Heart left ventricle (tissue), 13 donors: ENCODE measurements around the gene CTDP1.

ENCODE experiments used
- CTCF ChIP-seq, 12 donors: fragments of 200-600 bp; sonication (generic) in 4 of 12; IDR thresholded peaks; one replicate each; pipeline versions ENCODE4 v1.5.0 to v1.8.0; 2018 to 2022; ENCODE audit warnings: antibody characterized with exemption in 12 of 12, mild to moderate bottlenecking in 5 of 12
- POLR2A ChIP-seq, 2 donors: fragments of 450-650 bp; IDR thresholded peaks; one replicate each; pipeline ENCODE4 v1.6.1; 2017; ENCODE audit warnings: antibody characterized with exemption in 2 of 2, mild to moderate bottlenecking in 2 of 2, moderate library complexity in 2 of 2
- donor health status: ischemic (EF 13 %, LVEDD 7.1; RV severe dilation, severe dysfunction).
- donor health status: DM: no; HTN: yes; CAD: no.
- donor health status: DM: no; HTN: no; CAD: no.
- donor health status: ischemic (EF 25% LVEDD 6.9; RV normal size, moderate dysfunction).
- donor health status: ischemic (EF 25% LVEDD 5.7; RV mildly dilated, moderate dysfunction).
- donor health status: ischemic (EF 35%, LVEDD 5.7; RV mildly dilated, moderate dysfunction).
- donor health status: nonischemic (EF 11% LVEDD 7.7; RV severe dilation, severe dysfunction).
- donor health status: DM: yes; HTN: yes; CAD: no.
- donor health status: PGD.
- donor health status: ischemic (EF 29% LVEDD 5.4; RV normal size, mild dysfunction).
- donor health status: nonischemic (EF 23%, LVEDD 6.1; RV moderate dilation, normal function).

GRCh38 chr18:79644006-79644665, 35.5 kb upstream of the CTDP1 start:
- TF ChIP-seq POLR2A (IDR thresholded peaks at IDR 0.05), result no peak
- peak in 11 of 12 donors; percentile 94 to 100 (median 97) for TF ChIP-seq CTCF (IDR thresholded peaks at IDR 0.05)
